Nephron progenitor cell (in vitro differentiated cells): ENCODE results near the gene TEP1.

Source experiments
- DNase-seq: peaks from one replicate; pipeline ENCODE4 v3.0.0; 2021
- H3K27ac Mint-ChIP-seq: 2 replicates; pipeline ENCODE4 v1.8.0; 2021; ENCODE audit warnings: mild to moderate bottlenecking, moderate library complexity, mixed read lengths
- H3K27me3 Mint-ChIP-seq: 2 replicates; pipeline ENCODE4 v1.8.0; 2021; ENCODE audit warnings: mild to moderate bottlenecking, low read depth, mixed read lengths; ENCODE audit not compliant: poor library complexity
- H3K36me3 Mint-ChIP-seq: 2 replicates; pipeline ENCODE4 v1.8.0; 2021; ENCODE audit warnings: low read depth, mixed read lengths
- H3K4me1 Mint-ChIP-seq: 2 replicates; pipeline ENCODE4 v1.8.0; 2021; ENCODE audit warnings: mixed read lengths
- H3K4me3 Mint-ChIP-seq: 2 replicates; pipeline ENCODE4 v1.8.0; 2021; ENCODE audit warnings: mild to moderate bottlenecking, moderate library complexity, mixed read lengths
- H3K9me3 Mint-ChIP-seq: 2 replicates; pipeline ENCODE4 v1.8.0; 2021; ENCODE audit warnings: mild to moderate bottlenecking, moderate library complexity, mixed read lengths
- TF ChIP-seq, protein P1 (sequence below): fragments of 200-600 bp; sonication (generic); IDR thresholded peaks from 2 replicates; pipeline ENCODE4 v1.5.0; 2021; ENCODE audit warnings: antibody characterized with exemption

TEP1 gene

DNA sequence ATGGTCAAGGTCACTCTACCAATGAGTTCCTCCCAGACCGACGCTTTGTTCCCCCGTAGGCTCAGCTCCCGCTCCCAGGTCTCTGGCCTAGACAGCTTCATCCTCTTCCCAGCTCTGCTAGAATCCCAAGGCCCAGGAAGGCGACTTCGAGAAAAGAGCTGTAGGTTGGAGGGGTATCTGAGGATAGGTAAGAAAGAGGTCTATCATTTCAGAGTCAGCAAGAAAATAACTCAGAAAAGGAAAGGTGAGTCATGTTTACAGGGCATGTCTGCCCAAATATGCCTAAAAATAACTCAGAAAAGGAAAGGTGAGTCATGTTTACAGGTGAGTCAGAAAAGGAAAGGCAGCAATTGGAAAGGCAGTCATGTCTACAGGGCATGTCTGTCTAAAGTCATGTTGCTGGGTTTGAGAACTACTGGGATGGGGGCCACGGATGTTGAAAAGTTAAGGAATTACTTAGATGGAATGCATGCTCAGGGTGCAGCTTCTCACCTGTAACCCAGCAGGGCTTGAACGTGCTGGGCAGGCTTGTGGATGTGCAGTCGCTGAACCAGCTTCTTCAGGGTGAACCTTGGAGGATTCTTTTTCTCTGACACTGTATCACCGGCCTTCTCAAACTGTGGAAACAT, 12.2 kb downstream of the TEP1 start:
- no peaks in the 10 kb centered on the region for H3K9me3 Mint-ChIP-seq
- no peak for DNase-seq
- H3K36me3 Mint-ChIP-seq, result peaks cover 54% of the 10 kb centered on the region
- no peaks in the 10 kb centered on the region for H3K27me3 Mint-ChIP-seq
- no peak overlapping the region for H3K4me3 Mint-ChIP-seq
- H3K4me1 Mint-ChIP-seq, result no peaks in the 10 kb centered on the region
- peak overlapping the region; percentile 12 for H3K27ac Mint-ChIP-seq
- TF ChIP-seq, protein P1, sequence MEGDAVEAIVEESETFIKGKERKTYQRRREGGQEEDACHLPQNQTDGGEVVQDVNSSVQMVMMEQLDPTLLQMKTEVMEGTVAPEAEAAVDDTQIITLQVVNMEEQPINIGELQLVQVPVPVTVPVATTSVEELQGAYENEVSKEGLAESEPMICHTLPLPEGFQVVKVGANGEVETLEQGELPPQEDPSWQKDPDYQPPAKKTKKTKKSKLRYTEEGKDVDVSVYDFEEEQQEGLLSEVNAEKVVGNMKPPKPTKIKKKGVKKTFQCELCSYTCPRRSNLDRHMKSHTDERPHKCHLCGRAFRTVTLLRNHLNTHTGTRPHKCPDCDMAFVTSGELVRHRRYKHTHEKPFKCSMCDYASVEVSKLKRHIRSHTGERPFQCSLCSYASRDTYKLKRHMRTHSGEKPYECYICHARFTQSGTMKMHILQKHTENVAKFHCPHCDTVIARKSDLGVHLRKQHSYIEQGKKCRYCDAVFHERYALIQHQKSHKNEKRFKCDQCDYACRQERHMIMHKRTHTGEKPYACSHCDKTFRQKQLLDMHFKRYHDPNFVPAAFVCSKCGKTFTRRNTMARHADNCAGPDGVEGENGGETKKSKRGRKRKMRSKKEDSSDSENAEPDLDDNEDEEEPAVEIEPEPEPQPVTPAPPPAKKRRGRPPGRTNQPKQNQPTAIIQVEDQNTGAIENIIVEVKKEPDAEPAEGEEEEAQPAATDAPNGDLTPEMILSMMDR, result no peak

DNA sequence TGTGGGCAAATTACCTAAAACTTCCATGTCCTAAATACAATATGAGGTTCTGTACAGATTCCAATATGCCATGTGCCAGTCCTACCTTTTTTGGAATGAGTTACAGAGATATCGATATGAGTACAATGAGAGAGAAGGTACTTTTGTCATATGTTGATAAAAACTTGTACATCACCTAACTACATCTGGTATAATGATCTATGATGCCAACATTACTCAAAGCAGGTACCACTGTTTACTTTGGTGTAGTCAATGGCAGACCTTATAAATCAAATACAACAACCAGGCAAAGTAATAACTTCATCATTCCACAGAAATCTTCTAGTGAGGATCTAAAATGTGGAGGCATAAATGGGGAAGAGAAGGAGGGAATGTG, 12.7 kb downstream of the TEP1 start:
- TF ChIP-seq, protein P1, result no peak
- no peaks in the 10 kb centered on the region for H3K27me3 Mint-ChIP-seq
- no peak for DNase-seq
- H3K4me1 Mint-ChIP-seq, result no peaks in the 10 kb centered on the region
- H3K4me3 Mint-ChIP-seq, result no peak overlapping the region
- H3K27ac Mint-ChIP-seq, result peak overlapping the region; percentile 12
- no peaks in the 10 kb centered on the region for H3K9me3 Mint-ChIP-seq
- peaks cover 58% of the 10 kb centered on the region for H3K36me3 Mint-ChIP-seq

DNA sequence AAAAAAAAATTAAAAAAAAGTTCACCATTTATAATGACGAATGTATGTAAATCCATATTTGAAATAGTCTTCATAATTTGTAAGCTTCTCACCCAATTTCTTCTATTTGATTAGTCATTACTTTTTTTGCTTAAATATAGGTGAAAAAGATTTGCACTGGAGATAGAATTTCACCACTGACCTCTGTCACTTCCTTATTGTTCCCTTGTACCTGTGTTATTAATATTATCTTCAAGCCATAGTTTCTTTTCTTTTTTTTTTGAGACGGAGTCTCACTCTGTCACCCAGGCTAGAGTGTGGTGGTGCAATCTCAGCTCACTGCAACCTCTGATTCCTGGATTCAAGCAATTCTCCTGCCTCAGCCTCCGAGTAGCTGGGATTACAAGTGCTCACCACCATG, 15.8 kb downstream of the TEP1 start:
- Mint-ChIP-seq H3K27ac (no peak overlapping the region), H3K4me3 (no peak overlapping the region), H3K27me3 (no peaks in the 10 kb centered on the region), H3K9me3 (no peaks in the 10 kb centered on the region), H3K4me1 (no peaks in the 10 kb centered on the region), H3K36me3 (peaks cover 49% of the 10 kb centered on the region)
- no peak for DNase-seq
- TF ChIP-seq, protein P1, result no peak

DNA sequence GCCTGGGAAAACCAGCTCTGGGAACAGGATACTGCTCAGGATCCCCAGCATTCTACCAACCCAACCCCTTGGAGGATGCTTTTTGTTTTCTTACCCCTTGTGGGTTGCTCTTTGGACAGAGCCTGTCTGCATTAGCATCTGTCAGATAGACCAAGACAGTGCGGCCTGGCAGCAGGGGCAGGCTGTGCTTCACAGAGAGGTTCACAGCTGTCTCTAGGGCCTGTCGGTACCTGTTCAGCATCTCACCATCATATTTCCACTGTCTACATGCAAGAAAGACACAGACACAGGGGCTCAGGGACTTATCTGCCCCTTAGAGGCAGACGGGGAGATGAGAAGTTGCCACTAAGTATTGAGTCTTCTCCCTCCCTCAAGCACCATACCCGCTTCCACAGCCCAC, 21.8 kb downstream of the TEP1 start:
- no peak overlapping the region for H3K27ac Mint-ChIP-seq

DNA sequence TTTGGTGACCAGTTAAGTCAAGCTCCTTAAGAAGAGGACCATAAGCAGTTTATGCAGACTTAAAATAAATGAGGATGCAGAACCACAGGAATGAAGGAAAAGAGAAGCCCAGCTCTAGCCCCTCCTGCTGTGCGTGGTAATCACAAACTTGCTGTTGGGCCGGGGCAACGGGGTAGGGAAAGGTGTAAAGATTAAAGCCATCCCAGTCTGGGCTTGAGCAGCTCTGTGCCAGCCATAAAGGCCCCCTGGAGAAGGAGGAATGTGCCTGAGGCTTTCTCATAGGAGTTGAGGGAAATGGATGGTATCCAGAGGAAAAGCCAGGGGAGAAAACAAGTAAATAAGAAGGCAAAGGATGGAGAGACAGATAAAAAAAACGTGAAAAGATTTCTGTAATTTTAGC, 25.1 kb downstream of the TEP1 start:
- no peaks in the 10 kb centered on the region for H3K9me3 Mint-ChIP-seq
- no peak for DNase-seq
- H3K4me3 Mint-ChIP-seq, result no peak overlapping the region
- no peaks in the 10 kb centered on the region for H3K4me1 Mint-ChIP-seq
- H3K27ac Mint-ChIP-seq, result peak overlapping the region; percentile 56
- H3K27me3 Mint-ChIP-seq, result no peaks in the 10 kb centered on the region
- TF ChIP-seq, protein P1, result no peak
- peaks cover 44% of the 10 kb centered on the region for H3K36me3 Mint-ChIP-seq

More for the DNA sequence above, 21.8 kb downstream of the TEP1 start:
- Mint-ChIP-seq H3K4me1 (no peaks in the 10 kb centered on the region), H3K27me3 (no peaks in the 10 kb centered on the region), H3K4me3 (no peak overlapping the region), H3K36me3 (peaks cover 54% of the 10 kb centered on the region), H3K9me3 (no peaks in the 10 kb centered on the region)
- DNase-seq, result no peak
- TF ChIP-seq, protein P1, result no peak

DNA sequence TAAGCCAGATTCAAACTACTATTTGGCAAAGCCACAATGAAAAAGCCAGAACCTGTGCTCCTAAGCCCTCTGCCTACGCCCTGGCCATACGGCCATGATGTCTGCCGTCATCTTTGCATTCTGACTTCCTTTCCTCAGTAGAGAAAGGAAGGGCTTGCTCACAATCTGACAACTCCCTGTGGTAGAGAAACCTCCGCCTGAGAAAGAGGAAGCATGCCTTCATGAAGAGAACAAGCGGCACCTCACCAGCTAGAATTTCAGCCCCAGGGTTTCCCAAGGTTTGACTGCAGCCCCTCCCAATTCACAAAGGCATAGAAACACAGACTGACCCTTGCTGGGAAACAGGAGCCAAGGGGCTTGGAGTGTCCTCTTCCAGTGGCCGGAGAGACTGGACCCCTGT, 25.7 kb downstream of the TEP1 start:
- TF ChIP-seq, protein P1, result no peak
- H3K4me3 Mint-ChIP-seq, result no peak overlapping the region
- H3K36me3 Mint-ChIP-seq, result peaks cover 41% of the 10 kb centered on the region
- no peak for DNase-seq
- no peaks in the 10 kb centered on the region for H3K4me1 Mint-ChIP-seq
- H3K9me3 Mint-ChIP-seq, result no peaks in the 10 kb centered on the region
- no peak overlapping the region for H3K27ac Mint-ChIP-seq
- H3K27me3 Mint-ChIP-seq, result no peaks in the 10 kb centered on the region
